ENCODE measurements around the gene RTN3. TPM values are rescaled to one million over a fixed set of nuclear protein-coding genes. Genes with fewer than 3 reads are reported as not detected.
A peak's percentile ranks its signal among the peaks of the same experiment; 100 is the strongest.

The RTN3 gene
- total and polyA plus RNA-seq, 9 of the 15 experiments (the other 6 are each of a cell fraction or from before 2014, with no cell fraction given), result 41.6 to 169 (median 93.5) TPM

- TF ChIP-seq PML (IDR thresholded peaks at IDR 0.05; ENCODE audit: low read length), result 0 out of 2 replicates have a peak, but pooled peaks have one; percentile 28
- TF ChIP-seq ATF2 (CRISPR knock-in tag; IDR thresholded peaks at IDR 0.05), result peak; percentile 98
- TF ChIP-seq CTCF (IDR thresholded peaks at IDR 0.05 in 2 of 3, conservative IDR thresholded peaks at IDR 0.05 in 1 of 3; ENCODE audit: insufficient read depth in 2 of 3, low read depth in 1 of 3, low read length in 3 of 3), result peak in 2 of 3 experiments; percentile 13 to 29; a peak in 3 of 6 replicates
- peak; percentile 100 for TF ChIP-seq ZBTB33 (CRISPR knock-in tag; IDR thresholded peaks at IDR 0.05)
- no peak; the same call in 1 of the 2 replicates for TF ChIP-seq XRCC5 (IDR thresholded peaks at IDR 0.05; ENCODE audit: low read depth, low read length)
- TF ChIP-seq ZNF778 (CRISPR knock-in tag; IDR thresholded peaks at IDR 0.05), result no peak
- TF ChIP-seq ZNF324 (CRISPR knock-in tag; IDR thresholded peaks at IDR 0.05), result no peak
- TF ChIP-seq ATF4 (CRISPR knock-in tag; IDR thresholded peaks at IDR 0.05), result no peak
- TF ChIP-seq ZNF707 (CRISPR knock-in tag; conservative IDR thresholded peaks at IDR 0.05), result no peak
- TF ChIP-seq ZNF551 (CRISPR knock-in tag; IDR thresholded peaks at IDR 0.05), result no peak
- no peak for TF ChIP-seq SMAD2 (IDR thresholded peaks at IDR 0.05; ENCODE audit: low read depth, low read length)
- TF ChIP-seq PCBP1 (IDR thresholded peaks at IDR 0.05; ENCODE audit: low read depth, low read length, poor library complexity, severe bottlenecking), result peak; percentile 86
- peak; percentile 88; the same call in 1 of the 2 replicates for TF ChIP-seq ZNF644 (tag; IDR thresholded peaks at IDR 0.05; ENCODE audit: low read depth)
- no peak for TF ChIP-seq FOXM1 (IDR thresholded peaks at IDR 0.05; ENCODE audit: low read depth)
- TF ChIP-seq FOXM1 (CRISPR knock-in tag; IDR thresholded peaks at IDR 0.05; ENCODE audit: low read depth), result peak; percentile 100
- TF ChIP-seq BDP1 (IDR thresholded peaks at IDR 0.05; ENCODE audit: insufficient read depth, insufficient read length), result no peak
Measured at GRCh38 chr11:63671322-63672155, 9.8 kb upstream of the RTN3 start, which contains the start of gene ATL3 (continued).

Measured in K562 (cell line).